SK-N-SH (cell line): ENCODE measurements around the gene DNAJB12. TPM values are rescaled to one million over a fixed set of nuclear protein-coding genes. Genes with fewer than 3 reads are reported as not detected.

Experiments used
- CTCF ChIA-PET: fragments of 300-600, 350-600 bp; formaldehyde crosslinking; extraction: SDS; loops from one replicate; lab custom pipeline; 2021; lab: Yijun Ruan, JAX
- POLR2A ChIA-PET: fragments of 350-600 bp; sonication (Branson Sonifier 250); formaldehyde crosslinking; extraction: SDS; loops from one replicate; lab custom pipeline; 2020; ENCODE audit warnings: antibody characterized with exemption, inconsistent platforms; lab: Yijun Ruan, JAX
- DNase-seq: peaks from one replicate; pipeline ENCODE4 v3.0.0; 2012
- H2AFZ ChIP-seq: fragments of 200-600 bp; sonication (generic); 2 replicates; pipeline ENCODE4 v1.8.1; 2016; ENCODE audit warnings: antibody characterized with exemption, mild to moderate bottlenecking, low read depth
- H3F3A ChIP-seq: fragments of 200-600 bp; sonication (generic); replicated peaks from 2 replicates; pipeline ENCODE3; 2016; ENCODE audit warnings: antibody characterized with exemption, mild to moderate bottlenecking; ENCODE audit not compliant: insufficient read depth
- H3K27ac ChIP-seq, 2 experiments: fragments of 200-500 bp in 1 of 2; fragments of 200-600 bp in 1 of 2; sonication (Bioruptor generic) in 1 of 2; sonication (generic), shearing (Covaris generic) in 1 of 2; 2 replicates each; pipeline versions ENCODE4 v1.5.1 to v1.6.1; 2014 to 2016; ENCODE audit warnings: low read depth in 2 of 2, inconsistent platforms in 1 of 2, low read length in 1 of 2, mild to moderate bottlenecking in 1 of 2, mixed read lengths in 1 of 2
- H3K27me3 ChIP-seq: fragments of 200-600 bp; sonication (generic), shearing (Covaris generic); 2 replicates; pipeline ENCODE4 v1.6.1; 2016; ENCODE audit warnings: mixed run types; ENCODE audit not compliant: insufficient read depth
- H3K36me3 ChIP-seq, 2 experiments: fragments of 200-500 bp in 1 of 2; fragments of 200-600 bp in 1 of 2; sonication (Bioruptor generic) in 1 of 2; sonication (generic) in 1 of 2; replicated peaks in 1 of 2; 2 replicates each; pipeline versions ENCODE3 to v1.5.1; 2014 to 2016; ENCODE audit warnings: low read length in 1 of 2, mild to moderate bottlenecking in 1 of 2; ENCODE audit not compliant: insufficient read depth in 2 of 2, control insufficient read depth in 1 of 2
- H3K4me1 ChIP-seq, 2 experiments: fragments of 200-500 bp in 1 of 2; fragments of 200-600 bp in 1 of 2; sonication (Bioruptor generic) in 1 of 2; sonication (generic), shearing (Covaris generic) in 1 of 2; 2 replicates each; pipeline versions ENCODE4 v1.5.1 to v1.6.1; 2014 to 2016; ENCODE audit warnings: low read depth in 1 of 2, low read length in 1 of 2, mixed run types in 1 of 2; ENCODE audit not compliant: insufficient read depth in 2 of 2, control insufficient read depth in 1 of 2
- H3K4me2 ChIP-seq: fragments of 200-600 bp; sonication (generic), shearing (Covaris generic); 2 replicates; pipeline ENCODE4 v1.6.1; 2017; ENCODE audit warnings: mixed run types
- H3K4me3 ChIP-seq, 2 experiments: fragments of 200-500 bp in 1 of 2; fragments of 200-600 bp in 1 of 2; sonication (Bioruptor generic) in 1 of 2; sonication (generic), shearing (Covaris generic) in 1 of 2; 2 replicates each; pipeline versions ENCODE4 v1.5.1 to v1.8.1; 2014 to 2016; ENCODE audit warnings: low read depth in 2 of 2, inconsistent platforms in 1 of 2, low read length in 1 of 2, mild to moderate bottlenecking in 1 of 2, mixed read lengths in 1 of 2, moderate library complexity in 1 of 2
- H3K79me2 ChIP-seq: fragments of 200-600 bp; sonication (generic); 2 replicates; pipeline ENCODE4 v1.8.1; 2017; ENCODE audit warnings: mild to moderate bottlenecking; ENCODE audit not compliant: insufficient read depth
- H3K9ac ChIP-seq: fragments of 200-600 bp; sonication (generic); 2 replicates; pipeline ENCODE4 v1.6.1; 2017; ENCODE audit warnings: mixed run types
- H3K9me2 ChIP-seq: fragments of 200-600 bp; sonication (generic); 2 replicates; pipeline ENCODE4 v1.6.1; 2017; ENCODE audit warnings: mixed run types
- H3K9me3 ChIP-seq: fragments of 200-600 bp; sonication (generic); 2 replicates; pipeline ENCODE4 v1.6.1; 2017; ENCODE audit warnings: mixed run types, mild to moderate bottlenecking, moderate library complexity
- H4K20me1 ChIP-seq: fragments of 200-600 bp; sonication (generic); 2 replicates; pipeline ENCODE4 v1.6.1; 2017; ENCODE audit warnings: mild to moderate bottlenecking, mixed run types; ENCODE audit not compliant: insufficient read depth
- ELF1 ChIP-seq: IDR thresholded peaks from 2 replicates; pipeline ENCODE4 v1.4.0; 2012
- EP300 ChIP-seq, 2 experiments: IDR thresholded peaks; 2 replicates each; pipeline versions ENCODE4 v1.4.0 to v1.6.1; 2012; ENCODE audit warnings: borderline replicate concordance in 1 of 2, low read depth in 1 of 2, low read length in 1 of 2
- FOSL2 ChIP-seq: IDR thresholded peaks from 2 replicates; pipeline ENCODE4 v1.4.0; 2012; ENCODE audit warnings: low read depth, mild to moderate bottlenecking, moderate library complexity, borderline replicate concordance
- FOXJ3 ChIP-seq: sonication (generic); formaldehyde crosslinking; IDR thresholded peaks from 2 replicates; pipeline ENCODE4 v1.5.1; 2020; ENCODE audit warnings: mild to moderate bottlenecking, missing genetic modification reagents
- FOXM1 ChIP-seq: IDR thresholded peaks from 2 replicates; pipeline ENCODE4 v1.4.0; 2012; ENCODE audit warnings: low read depth, mild to moderate bottlenecking
- MAX ChIP-seq: IDR thresholded peaks from 2 replicates; pipeline ENCODE4 v1.4.0; 2012; ENCODE audit warnings: low read depth
- MEF2A ChIP-seq: IDR thresholded peaks from 2 replicates; pipeline ENCODE4 v1.4.0; 2012; ENCODE audit warnings: low read depth, borderline replicate concordance
- MXI1 ChIP-seq: IDR thresholded peaks from 2 replicates; pipeline ENCODE4 v1.6.1; 2012; ENCODE audit warnings: mild to moderate bottlenecking, low read depth, low read length, improper control_type of control experiment
- NFIC ChIP-seq: IDR thresholded peaks from 2 replicates; pipeline ENCODE4 v1.4.0; 2012; ENCODE audit warnings: borderline replicate concordance
- POLR2AphosphoS5 ChIP-seq: IDR thresholded peaks from 2 replicates; pipeline ENCODE4 v1.6.1; 2012; ENCODE audit warnings: low read depth, low read length
- REST ChIP-seq: IDR thresholded peaks from 2 replicates; pipeline ENCODE4 v1.6.1; 2012; ENCODE audit warnings: mild to moderate bottlenecking, low read depth, low read length, moderate library complexity
- RFX5 ChIP-seq: IDR thresholded peaks from 2 replicates; pipeline ENCODE4 v1.6.1; 2012; ENCODE audit warnings: mild to moderate bottlenecking, improper control_type of control experiment, low read length
- SIN3A ChIP-seq: IDR thresholded peaks from 2 replicates; pipeline ENCODE4 v1.6.1; 2012; ENCODE audit warnings: low read depth, mild to moderate bottlenecking, low read length, moderate library complexity, borderline replicate concordance
- TAF1 ChIP-seq: IDR thresholded peaks from 2 replicates; pipeline ENCODE4 v1.6.1; 2012; ENCODE audit warnings: low read depth, mild to moderate bottlenecking, low read length, moderate library complexity, borderline replicate concordance
- TCF12 ChIP-seq: IDR thresholded peaks from 2 replicates; pipeline ENCODE4 v1.4.0; 2012
- TEAD4 ChIP-seq: IDR thresholded peaks from 2 replicates; pipeline ENCODE4 v1.4.0; 2012; ENCODE audit warnings: mild to moderate bottlenecking, borderline replicate concordance; ENCODE audit not compliant: insufficient read depth
- USF2 ChIP-seq: fragments of 150-350 bp; IDR thresholded peaks from 2 replicates; pipeline ENCODE4 v1.6.1; 2017; ENCODE audit warnings: antibody characterized with exemption, low read length, low read depth, borderline replicate concordance
- YY1 ChIP-seq: IDR thresholded peaks from 2 replicates; pipeline ENCODE4 v1.4.0; 2012; ENCODE audit warnings: low read depth, mild to moderate bottlenecking
- ZBTB33 ChIP-seq: IDR thresholded peaks from 2 replicates; pipeline ENCODE4 v1.4.0; 2012; ENCODE audit warnings: low read depth, borderline replicate concordance
- WGBS: methylation state at CpG from one replicate; pipeline ENCODE4 v1.1.6; 2017; ENCODE audit warnings: low lambda C conversion rate; 5-methylcytosine and 5-hydroxymethylcytosine counted together
- polyA plus RNA-seq, 3 experiments: library from polyadenylated mRNA; depleted of rRNA; stranded (reverse); fragments of >200 nt; gene quantifications; 2 replicates each; pipeline ENCODE4 v1.2.3, GENCODE V29; 2012

Gene DNAJB12
- polyA plus RNA-seq, 1 of the 3 experiments (the other 2 are of a cell fraction), result 25.8 TPM

- no peak for TF ChIP-seq REST
- TF ChIP-seq TAF1, result no peak
- TF ChIP-seq TCF12, result no peak
- TF ChIP-seq SIN3A, result no peak
- TF ChIP-seq FOXJ3 (CRISPR knock-in tag), result peak; percentile 76
- TF ChIP-seq FOXM1, result no peak
- no peak for TF ChIP-seq MAX
- TF ChIP-seq YY1, result no peak
- no peak for TF ChIP-seq ZBTB33
- no peak for TF ChIP-seq RFX5
- peak in 1 of 2 experiments; percentile 74; a peak in 1 of 4 replicates for TF ChIP-seq EP300 (IDR thresholded peaks at IDR 0.05; ENCODE audit: borderline replicate concordance in 1 of 2, low read depth in 1 of 2, low read length in 1 of 2)
- no peak for TF ChIP-seq ELF1
- no peak for TF ChIP-seq TEAD4
- TF ChIP-seq MXI1, result peak; percentile 88; the same call in 1 of the 2 replicates
These were observed 37.8 kb downstream of the DNAJB12 start (continued) for GRCh38 chr10:72316748-72317435.

GRCh38 chr10:72316386-72316700 is 38.4 kb downstream of the DNAJB12 start:
- H3K4me2 ChIP-seq, result no peak overlapping the region
- POLR2A ChIA-PET, result interaction anchor here (1.0 to 10.9 kb wide), 3 partner anchors 16 to 42 kb away, joined by 3 to 188 read pairs (median 4); partner anchors contain the start of gene DDIT4
- H3K79me2 ChIP-seq, result no peaks in the 10 kb centered on the region
- H3K27me3 ChIP-seq, result no peaks in the 10 kb centered on the region
- CTCF ChIA-PET, result interaction anchor here (1.0 to 1.9 kb wide), 8 partner anchors 8 to 420 kb away, joined by 3 to 10 read pairs (median 3); partner anchors contain the start of gene DDIT4
- H2AFZ ChIP-seq, result no peak overlapping the region
- no peak overlapping the region for H3K9ac ChIP-seq
- H3F3A ChIP-seq, result peaks cover 20% of the 10 kb centered on the region
- no peak for DNase-seq
- H4K20me1 ChIP-seq, result no peaks in the 10 kb centered on the region
- H3K27ac ChIP-seq, result peak overlapping the region; percentile 61 to 92; a peak in 3 of 4 replicates
- 100% methylated on average over 1 of the region's 3 CpGs for WGBS
- no peak overlapping the region for H3K4me3 ChIP-seq
- H3K9me2 ChIP-seq, result no peaks in the 10 kb centered on the region
- H3K9me3 ChIP-seq, result no peaks in the 10 kb centered on the region
- H3K4me1 ChIP-seq, result peaks cover 36 to 49% of the 10 kb centered on the region in 2 experiments
- H3K36me3 ChIP-seq, result no peaks in the 10 kb centered on the region
- TF ChIP-seq USF2, result no peak
- TF ChIP-seq FOSL2, result no peak
- no peak for TF ChIP-seq YY1
- no peak for TF ChIP-seq MAX
- TF ChIP-seq NFIC, result no peak
- no peak for TF ChIP-seq POLR2AphosphoS5
- no peak for TF ChIP-seq EP300 (IDR thresholded peaks at IDR 0.05; ENCODE audit: borderline replicate concordance in 1 of 2, low read depth in 1 of 2, low read length in 1 of 2)
- no peak for TF ChIP-seq REST
- no peak for TF ChIP-seq MEF2A
